D721Med (cell line): ENCODE results near the gene PCBP2.

Source experiments
- DNase-seq: peaks from one replicate; pipeline ENCODE4 v3.0.0; 2011; ENCODE audit warnings: low spot score; ENCODE audit not compliant: insufficient read length
- FAIRE-seq: peaks from 2 replicates; lab custom pipeline; 2011; peaks lifted over from hg19 to GRCh38; lab: Jason Lieb, UNC
- CTCF ChIP-seq: IDR thresholded peaks from 2 replicates; pipeline ENCODE4 v1.5.1; 2012; ENCODE audit warnings: mild to moderate bottlenecking, control low read depth; ENCODE audit not compliant: insufficient read depth; ENCODE audit errors: missing control alignments

The PCBP2 gene

DNA sequence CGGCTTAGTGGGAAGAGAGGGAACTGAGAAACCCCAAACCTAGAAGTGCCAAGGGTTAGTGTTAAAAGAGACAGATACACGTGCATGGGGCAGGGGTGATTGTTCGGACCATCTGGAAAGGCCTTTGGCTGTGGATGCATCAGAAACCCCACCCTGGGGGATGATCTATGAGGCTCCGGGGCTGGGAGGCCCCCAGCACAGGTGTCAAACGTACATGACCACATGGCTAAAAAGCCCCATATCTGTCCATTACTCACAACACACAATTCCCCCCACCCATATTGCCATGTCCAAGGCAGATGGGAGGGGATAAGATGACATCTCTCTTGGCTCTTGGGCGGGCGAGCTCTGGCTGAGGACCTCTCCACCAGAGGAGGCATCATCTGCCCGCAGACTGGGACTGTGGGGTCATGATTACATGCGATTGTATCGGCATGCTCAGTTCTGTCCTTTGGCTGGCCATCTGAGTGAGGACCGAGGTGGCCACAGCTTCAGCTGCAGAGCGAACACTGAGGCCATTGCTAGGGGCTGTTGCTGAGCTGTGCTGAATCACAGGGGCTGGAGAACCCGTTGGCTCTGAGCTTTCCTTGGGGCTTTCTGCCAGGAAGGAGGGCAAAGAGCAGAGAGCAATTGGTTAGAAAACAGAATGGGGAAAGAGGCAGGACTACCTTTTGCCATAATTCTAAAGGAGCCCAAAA lies 65.0 kb downstream of the PCBP2 start:
- no peak for DNase-seq
- no peak for TF ChIP-seq CTCF
- FAIRE-seq: no peak

DNA sequence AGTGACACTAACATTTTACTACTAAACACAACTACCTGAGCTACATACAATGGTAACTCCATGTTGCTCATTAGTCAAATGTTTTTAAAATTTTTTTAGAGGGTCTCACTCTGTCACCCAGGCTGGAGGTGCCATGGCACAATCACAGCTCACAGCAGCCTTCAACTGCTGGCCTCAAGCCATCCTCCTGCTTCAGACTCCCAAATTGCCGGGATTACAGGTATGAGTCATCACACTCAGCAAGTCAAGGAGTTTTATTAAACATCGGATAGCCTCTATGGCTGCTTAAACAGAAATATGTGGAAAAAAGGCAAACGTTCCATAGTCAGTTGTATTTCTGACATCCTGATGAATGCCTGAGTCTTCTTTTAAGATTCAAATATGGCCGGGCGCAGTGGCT lies 66.5 kb downstream of the PCBP2 start:
- DNase-seq: no peak
- no peak for FAIRE-seq

GRCh38 chr12:53523131-53523530 lies 71.2 kb downstream of the PCBP2 start:
- DNase-seq (no peak), FAIRE-seq (no peak)
- TF ChIP-seq CTCF: no peak

More for the DNA sequence above, 66.5 kb downstream of the PCBP2 start:
- no peak for TF ChIP-seq CTCF

- no peak for FAIRE-seq
- DNase-seq: no peak
- no peak for TF ChIP-seq CTCF
These were observed 72.6 kb downstream of the PCBP2 start for GRCh38 chr12:53524476-53524875.

GRCh38 chr12:53530061-53530460 lies 78.2 kb downstream of the PCBP2 start:
- no peak for TF ChIP-seq CTCF
- DNase-seq (no peak), FAIRE-seq (no peak)
